Activated naive CD4-positive, alpha-beta T cell treated with Interleukin-2 at 50 U/mL for 16 hours (primary cell): ENCODE results near the gene LRRC28.

Experiments used
- DNase-seq: peaks from one replicate; pipeline ENCODE4 v3.0.0-alpha.2; 2020

The LRRC28 gene

DNA sequence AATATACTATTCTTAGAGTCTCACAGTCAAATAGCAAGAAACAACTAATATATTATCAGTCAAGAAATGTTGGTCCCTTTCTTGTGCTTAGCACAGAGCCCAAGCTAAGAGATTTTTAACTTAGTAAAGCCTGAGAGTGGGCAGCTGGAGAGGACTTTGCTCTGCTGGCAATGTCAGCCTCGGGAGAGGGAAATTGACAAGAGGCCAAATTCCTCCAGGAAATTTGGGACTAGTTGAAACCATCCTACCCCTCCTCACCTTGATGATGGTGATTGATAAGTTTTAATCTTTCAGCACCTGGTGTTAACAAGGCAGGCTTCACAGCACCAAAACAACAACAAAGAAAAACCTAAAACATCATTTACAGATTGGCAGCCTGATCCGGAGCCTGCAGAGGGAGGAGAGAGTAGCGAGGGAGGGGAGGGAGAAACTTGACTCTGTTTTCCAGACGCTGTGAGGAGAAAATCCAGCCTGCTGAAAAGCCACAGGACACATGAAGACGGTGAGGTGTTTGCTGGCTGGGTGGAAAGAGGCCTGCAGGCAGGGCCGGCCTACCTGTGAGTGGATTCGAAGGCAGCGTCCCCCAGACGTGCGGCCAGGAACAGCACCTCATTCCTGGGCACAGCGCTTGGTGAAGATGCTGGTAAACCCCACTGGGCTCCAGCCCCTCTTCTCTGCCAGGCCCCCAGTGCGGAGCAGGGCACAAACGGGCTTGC is 150.9 kb downstream of the LRRC28 start:
- DNase-seq, result no peak

DNA sequence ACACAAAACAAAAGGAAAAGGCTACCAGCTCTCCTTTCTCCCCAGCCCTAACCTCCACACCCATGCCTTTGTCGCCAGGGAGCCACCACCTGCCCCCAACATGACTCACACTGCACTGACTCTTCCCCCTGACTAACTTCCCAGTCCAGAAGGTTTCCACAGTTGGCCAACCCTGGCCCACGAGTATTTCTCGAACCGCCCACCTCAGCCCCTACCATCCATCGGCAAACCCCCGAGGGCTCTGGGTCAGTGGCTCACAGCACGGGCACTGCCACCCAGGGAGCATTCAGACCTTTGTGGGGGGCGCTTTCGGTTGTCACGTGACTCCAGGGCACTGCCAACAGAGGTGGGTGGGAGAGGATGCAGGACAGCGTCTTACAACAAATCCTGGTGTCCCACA is 152.3 kb downstream of the LRRC28 start:
- DNase-seq, result no peak

DNA sequence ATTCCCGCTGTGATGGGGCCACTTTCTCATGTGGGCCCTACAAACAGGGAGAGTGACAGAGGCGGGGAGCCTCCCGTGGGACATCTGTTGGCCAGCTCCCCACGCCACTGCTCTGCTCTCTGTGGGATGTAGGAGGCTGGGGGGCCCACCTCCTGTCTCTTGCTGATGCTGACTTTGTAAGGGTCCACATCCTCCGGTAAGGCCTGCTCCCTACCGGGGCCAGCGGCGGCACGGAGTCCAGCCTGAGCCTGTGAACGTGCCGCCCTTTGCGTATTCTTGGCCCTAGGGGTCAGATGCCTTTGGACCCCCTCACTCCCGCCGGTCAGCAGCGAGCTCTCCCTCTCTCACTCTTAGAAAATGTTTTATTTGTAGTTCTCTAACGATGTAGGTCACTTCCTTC is 153.2 kb downstream of the LRRC28 start:
- DNase-seq, result no peak

DNA sequence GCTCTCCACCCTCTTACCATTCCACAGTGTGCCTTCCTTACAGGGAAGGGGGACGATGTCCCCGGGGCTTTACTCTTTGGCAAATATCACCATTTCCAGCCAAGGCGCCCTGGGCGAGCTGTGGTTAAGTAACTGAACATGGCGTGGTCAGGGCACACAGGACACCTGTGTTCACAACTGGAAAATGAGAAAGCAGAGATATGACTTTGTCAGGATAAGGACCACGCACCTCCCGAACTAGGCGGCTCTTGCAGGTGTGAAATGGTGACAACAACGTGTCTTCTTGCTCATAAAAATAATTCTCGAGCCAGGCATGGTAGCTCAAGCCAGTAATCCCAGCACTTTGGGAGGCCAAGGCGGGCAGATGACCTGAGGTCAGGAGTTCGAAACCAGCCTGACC is 154.8 kb downstream of the LRRC28 start:
- DNase-seq, result no peak

DNA sequence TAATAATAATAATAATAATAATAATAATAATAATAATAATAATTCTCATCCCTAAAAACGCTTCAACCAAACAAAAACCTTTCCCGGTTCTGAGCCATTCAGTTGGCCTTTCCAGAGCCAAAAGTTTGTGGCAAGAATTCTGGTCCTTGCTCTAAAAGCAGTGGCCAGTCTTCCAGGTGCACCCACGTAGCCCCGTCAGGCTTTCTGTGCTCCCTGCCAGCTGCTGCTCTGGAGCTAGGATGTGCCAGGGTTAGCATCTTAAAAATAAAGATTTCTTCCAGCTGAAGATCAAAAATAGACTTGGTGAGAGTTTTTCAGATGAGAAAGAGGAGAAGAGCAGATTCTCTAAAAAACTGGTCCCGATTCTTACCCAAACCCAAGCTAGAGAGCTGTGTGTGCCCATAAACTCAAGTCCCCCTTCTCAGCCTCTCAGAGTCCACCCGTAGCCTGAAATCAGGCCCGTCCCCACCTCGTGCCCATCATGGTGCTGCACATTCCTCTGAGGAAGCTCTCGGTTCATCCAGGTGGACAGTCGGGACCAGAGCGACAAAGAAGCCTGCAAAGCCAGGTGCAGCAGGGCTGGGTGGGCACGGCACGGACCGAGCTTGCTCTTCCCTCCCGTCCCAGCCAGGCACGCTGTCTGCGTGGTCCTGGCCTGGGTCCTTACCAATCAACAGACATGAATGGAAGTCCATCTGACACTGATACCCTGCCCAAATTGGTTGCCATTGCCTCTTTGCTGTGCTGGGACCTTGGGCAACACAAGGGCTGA is 155.6 kb downstream of the LRRC28 start:
- DNase-seq, result no peak

DNA sequence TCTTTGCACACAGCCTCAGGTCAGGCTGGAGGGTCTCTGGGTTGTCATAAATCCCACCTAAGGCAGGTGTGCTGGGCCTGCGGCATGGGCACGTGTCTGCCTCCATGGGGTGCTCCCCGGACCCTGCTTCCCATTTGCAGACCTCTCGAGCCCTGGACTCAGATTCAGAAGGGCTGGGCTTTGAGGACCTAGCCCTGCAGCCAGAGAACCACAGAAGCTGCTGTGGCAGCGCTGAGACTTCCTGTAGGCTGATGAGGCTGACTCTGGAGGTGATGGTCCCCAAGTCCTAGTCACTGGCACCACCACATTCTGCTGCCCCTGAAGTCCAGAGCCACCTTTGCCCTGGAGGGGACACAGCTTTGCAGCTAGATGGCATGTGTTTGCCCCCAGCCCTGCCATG is 156.4 kb downstream of the LRRC28 start:
- DNase-seq, result no peak

DNA sequence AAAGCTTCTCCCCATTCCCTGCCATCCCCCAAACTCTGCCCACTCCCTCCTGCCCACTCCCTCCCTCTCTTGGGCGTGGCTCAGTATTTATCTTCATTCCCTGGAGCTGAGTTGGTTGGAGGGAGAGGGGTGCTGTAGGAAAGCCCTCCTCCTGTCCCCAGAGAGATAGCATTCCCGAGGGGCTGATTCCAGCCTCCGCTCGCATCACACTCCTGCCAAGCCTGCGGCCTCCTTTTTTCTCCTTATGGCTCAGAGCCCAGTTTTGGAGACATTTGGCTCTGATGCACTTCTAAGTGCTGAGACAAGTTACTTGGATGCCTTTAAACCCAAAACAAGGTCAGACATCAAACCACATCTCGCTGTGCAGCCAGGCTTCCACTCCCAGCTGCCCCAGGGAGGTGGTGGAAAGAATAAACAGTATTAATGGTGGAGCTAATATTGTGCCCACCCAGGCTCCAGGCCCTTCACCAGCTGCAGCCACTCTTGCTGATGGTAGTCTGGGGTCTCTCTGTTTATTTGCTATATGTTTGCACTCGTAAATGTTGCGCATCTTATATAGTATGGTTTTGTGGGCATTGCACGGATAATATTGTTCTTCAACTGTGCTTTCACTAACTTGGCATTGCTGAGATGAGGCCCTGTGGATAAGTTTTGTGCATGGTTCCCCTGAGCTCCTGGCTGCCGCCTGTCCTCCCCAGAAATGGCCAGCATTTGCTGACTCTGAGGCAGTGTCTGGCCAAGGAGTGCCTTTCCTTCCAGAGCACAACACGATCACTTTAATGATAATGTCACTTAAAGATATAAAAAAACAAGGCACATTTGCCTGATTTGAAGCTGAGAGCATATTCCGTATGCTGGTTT is 157.2 kb downstream of the LRRC28 start:
- no peak for DNase-seq

DNA sequence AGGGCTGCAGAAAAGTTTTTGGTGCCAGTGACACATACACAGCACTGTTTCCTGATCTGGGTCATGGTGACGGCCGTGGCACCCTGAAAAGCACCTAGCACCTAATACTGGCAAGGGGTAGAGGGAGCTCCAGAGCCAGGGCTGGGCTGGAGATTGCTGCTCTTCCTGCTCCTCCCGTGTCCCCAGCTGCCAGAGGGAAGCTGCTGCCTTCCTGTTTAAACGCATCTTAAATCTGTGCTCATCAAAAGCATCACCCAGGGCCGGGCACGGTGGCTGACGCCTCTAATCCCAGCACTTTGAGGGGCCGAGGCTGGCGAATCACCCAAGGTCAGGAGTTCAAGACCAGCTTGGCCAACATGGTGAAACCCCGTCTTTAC is 157.8 kb downstream of the LRRC28 start:
- DNase-seq, result no peak

DNA sequence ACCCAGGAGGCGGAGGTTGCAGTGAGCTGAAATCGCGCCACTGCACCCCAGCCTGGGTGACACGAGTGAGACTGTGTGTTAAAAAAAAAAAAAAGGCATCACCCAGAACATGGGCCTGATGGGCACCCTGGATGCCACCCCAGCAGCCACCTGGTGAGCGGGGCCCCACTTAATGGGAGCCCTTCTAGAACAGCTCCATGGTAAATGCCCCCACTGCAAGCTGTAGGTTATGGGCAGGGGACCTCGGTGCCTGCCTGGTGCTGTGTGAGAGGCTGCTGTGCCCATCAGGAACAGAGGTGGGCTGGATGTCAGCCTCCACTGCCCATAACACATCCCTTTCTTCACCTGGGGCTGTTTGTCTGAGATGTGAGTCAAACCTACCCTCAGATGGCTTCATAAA is 158.3 kb downstream of the LRRC28 start:
- no peak for DNase-seq

DNA sequence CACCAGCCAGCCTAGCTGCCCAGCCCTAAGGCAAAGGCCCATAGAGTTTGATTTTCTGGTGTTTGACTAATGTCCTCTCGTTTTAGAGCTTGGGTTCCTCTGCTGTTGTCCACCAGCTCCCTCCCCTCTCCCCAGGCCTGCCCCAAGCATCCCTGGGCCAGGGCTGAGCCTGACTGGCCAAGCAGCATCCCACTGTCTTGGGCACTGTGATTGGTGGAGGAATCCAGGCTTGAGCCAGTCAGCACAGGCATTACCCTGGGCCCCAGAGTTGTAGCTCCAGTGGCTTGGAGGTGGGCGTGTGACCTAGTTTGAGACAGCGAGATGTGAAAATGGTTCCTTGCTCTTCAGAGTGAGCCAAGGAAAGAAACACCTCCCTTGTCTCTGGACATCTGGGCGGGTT is 159.2 kb downstream of the LRRC28 start:
- DNase-seq, result no peak

DNA sequence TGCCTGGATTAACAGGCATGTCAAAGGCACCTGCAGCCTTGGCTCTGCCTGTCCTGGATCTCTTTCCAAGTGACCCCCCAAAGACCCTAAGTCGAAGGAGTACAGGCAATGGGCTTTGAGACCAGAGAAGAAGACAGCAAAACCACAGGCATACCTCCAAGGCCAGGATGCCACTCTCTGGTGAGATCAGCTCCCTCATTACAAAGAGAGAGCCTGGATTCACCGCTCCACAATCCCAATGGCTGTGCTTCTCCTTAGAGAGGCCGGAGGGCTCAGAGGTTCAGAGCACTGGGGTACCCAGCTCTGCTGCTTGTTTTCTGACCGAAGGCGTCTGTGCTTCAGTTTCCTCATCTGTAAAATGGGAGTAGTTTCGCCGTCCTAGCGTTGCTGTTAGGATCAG is 160.0 kb downstream of the LRRC28 start:
- DNase-seq, result no peak

DNA sequence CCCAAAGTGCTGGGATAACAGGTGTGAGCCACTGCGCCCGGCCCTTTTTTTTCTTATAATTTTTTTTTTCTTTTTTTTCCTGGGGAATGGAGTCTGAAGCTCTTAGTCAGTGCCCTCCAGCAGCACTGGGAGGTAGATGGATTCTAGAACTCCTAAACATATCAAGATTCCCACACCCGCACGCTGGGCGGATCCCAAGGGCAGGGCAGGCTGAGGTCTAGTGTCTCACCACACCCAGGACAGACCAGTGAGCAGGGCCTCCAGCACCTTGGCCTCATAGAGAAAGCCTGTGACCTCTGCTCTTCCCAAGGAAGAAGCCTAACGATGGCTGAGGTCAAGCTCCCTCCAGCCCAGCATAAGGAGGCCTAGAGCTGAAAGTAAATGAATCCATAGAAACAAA is 160.8 kb downstream of the LRRC28 start:
- no peak for DNase-seq

DNA sequence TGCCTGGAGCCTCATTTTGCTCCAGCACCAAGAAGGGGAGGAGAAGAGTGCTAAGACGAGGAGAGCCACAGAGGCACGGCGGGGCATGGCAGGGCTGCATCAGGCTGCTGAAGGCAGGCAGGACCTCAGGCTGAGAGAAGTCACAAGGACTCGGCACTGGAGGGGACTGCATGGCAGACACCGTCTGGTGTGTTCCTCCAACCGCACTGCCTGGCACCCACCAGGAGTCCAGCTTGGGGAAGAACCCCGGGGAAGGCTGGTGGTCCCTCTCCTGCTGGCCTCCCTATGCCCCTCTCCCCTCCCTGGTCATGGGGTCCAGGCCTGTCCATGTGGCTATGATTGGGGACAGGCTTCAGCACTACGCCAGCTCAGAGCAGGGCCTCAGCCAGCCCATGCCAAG is 161.3 kb downstream of the LRRC28 start:
- no peak for DNase-seq

DNA sequence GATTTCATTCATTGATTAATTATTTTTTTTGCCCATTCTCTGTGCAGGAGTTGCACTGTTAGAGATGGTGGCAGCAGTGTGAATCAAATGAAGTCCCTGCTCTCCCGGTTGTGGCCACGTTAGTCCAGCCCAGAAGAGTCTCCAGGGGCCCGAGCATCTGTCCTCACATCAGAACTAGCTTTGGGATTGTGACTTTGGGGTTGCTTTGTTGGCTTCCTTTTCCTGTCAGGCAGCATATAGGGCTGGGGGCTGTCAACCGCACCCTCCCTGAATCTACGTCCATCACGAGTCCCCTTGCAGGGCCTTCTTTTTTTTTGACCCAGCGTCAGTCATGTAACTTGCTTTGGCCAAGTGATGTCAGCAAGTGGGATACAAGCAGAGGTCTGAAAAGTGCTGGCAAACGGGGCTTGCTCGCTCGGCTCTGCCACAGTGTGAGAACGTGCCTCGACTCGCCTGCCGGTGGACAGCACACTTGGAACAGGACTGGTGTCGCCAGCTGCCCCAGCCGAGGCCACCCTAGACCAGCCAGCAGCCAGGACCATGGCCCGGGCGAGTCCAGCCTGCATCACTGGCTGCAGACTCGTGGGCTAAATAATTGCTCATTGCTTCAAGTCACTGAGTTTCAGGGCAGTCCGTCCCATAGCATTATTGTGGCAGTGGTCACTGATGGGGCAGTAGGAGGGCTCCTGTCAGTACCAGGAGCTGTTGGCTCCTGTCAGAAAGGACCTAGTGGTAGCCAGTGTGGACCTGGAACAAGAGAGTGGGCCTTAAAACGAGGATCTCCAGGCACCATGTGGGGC is 162.9 kb downstream of the LRRC28 start:
- no peak for DNase-seq

DNA sequence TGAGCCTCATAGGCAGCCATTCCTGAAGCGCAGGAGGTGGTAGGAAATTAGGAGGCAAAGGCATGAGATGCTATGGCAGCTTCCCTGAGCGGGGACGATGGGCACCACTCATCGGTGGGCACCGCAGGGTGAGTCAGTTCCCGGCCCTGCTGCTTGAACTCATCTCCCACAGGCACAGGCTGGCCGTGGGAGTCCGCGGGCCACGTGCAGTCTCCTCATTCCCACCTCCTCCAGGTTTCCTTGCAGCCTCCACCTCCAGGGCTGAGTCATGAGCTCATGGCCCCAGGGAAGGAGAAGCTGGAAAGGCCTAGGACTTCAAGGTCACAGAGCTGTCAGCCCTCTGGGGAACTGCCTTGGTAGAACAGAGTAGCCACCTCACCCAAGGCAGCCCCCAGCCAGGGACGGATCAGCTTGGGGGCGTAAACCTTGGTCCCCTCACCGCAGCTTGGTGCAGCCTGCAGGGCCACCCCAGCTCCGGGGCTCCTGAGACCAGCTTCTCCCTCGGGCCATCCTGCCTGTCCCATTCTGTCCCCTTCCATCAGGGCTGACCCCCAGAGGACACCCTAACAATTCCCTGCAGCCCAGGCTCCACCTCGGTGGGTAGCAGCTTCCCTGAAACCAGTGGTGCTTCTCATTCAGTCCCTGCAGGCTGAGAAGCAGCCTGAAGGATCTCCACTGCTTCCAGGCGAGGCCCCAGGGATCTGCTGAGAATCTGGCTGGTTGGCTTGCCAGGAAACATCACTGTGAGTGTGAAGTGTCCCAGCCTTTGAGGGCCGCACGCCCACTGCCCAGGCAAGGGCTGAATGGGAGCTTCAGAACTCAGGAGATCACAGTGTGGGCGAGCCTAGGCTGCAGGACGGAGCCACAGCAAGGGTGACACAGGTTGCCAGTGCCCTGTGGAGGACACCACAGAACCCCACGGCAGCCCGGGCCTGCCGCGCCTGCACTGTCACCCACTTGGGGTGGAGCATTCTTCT is 163.8 kb downstream of the LRRC28 start:
- no peak for DNase-seq

DNA sequence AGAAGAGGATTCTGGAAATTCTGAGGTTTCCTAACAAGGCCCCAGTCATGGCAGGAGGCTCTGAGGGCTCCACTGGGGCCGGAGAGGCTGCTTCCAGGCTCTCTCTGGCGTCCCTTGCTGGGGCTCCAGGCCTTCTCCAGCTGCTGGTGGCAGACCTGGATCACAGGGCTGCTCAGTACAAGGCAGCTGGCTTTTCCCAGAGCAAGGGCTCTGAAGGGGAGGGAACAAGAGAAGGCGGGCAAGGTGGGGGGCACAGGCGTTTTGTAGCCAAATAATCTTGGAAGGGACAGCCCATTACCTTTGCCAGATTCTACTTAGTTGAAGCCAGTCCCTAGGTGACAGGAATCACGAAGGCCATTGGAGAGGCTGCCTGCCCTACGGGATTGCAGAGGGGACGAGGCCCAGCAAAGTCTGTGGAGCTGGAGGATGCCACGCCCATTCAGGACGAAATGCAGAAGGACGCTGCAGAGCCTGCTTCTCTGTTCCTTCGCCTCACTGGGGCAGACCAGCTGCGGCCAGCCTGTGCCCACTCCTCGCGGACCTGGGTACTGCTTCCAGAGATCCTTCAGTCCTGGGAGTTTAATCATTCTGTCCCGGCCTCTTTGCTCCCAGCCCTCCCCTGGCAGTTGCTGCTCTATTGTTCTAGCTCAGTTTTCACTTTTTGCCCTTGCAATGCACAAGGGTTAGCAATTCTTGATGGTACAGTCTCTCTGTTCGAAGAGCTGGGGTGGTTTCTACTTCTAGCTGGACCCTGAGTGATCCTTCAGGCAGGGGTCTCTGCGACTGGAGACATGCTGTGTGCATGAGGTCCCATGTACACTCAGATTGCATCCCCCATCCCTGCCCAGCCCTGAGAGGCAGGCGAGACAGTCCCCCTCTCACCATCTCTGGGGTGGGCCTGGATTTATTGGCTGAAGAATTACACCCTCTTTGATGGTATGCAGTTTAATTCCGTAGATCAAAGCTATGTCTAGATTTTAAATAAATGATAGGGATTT is 165.2 kb downstream of the LRRC28 start:
- DNase-seq, result no peak

DNA sequence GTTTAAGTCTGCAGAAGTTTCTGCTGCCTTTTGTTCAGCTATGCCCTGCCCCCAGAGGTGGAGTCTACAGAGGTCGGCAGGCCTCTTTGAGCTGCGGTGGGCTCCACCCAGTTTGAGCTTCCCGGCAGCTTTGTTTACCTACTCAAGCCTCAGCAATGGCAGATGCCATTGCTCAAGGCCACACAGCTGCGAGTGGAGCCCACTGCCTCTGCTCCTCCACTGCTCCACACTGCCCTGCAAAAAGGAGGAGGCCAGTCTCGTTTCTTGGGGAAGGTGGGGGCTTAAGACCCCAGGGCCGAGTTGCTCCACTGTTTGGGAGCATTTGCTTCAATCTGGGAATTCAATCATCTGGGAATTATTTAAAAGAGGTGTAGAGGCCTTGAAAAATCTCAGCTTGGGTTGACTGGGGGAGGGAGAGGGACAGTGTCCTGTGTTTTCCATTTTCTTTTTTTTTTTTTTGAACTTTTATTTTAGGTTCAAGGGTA is 169.9 kb downstream of the LRRC28 start:
- DNase-seq, result peak; percentile 27

DNA sequence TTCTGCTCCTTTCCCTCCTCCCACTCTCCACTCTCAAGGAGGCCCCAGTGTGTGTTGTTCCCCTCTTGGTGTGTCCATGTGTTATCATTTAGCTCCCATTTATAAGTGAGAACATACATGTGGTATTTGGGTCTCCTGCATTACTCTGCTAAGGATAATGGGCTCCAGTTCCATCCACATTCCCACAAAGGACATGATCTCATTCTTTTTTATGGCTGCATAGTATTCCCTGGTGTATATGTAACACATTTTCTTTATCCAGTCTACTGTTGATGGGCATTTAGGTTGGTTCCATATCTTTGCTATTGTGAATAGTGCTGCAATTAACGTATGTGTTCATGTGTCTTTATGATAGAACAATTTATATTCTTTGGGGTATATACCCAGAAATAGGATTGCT is 170.5 kb downstream of the LRRC28 start:
- no peak for DNase-seq

DNA sequence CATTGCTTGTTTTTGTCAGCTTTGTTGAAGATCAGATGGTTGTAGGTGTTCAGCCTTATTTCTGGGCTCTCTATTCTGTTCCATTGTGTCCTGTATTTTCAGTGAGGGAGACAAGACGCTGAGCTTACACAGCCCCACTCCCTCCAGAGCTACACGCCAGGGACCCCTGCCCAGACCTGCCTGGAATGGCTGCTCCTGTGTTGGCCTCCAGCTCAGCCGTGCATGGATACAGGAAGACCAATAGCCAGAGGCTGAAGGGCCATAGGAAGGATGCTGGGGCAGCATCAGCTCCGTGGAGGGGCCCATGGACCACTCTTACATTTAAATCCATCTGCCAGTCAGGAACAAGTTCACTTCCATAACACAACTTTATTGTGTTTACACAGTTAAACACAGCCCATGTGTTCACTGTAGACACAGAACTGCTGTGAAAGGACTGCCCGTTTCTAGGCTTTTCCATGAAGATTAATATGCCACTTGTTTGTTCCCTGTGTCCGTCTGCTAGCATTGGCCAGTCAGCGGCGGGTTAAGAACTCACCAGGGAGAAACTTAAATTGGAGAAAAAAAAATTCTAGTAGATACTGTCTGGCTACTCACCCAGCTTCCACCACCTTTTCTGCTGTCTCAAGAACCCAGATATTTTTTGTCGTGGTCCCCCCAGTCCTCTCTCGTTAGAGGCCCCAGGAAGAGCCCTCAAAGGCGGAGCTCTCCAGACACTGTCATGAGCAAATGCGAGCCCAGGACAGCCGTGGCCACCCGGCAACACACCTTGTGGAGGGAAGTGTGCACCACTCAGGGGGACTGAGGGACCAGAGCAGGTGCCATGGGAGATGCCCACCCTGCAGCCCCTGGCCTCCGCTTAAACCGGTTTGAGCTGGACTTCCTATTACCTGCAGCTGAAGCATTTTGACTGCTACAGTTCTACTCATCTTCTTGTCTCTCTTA is 172.2 kb downstream of the LRRC28 start:
- DNase-seq, result no peak
